Neural cell (in vitro differentiated cells): ENCODE results near the gene SLC41A2.
"Not testable (repeated sequence)": the region's sequence is repeated elsewhere in the genome, so short reads cannot be mapped to it uniquely, and the experiment has no call there.

ENCODE experiments used
- CTCF ChIP-seq: fragments of 450-650 bp; IDR thresholded peaks from 2 replicates; pipeline ENCODE4 v1.5.1; 2014; ENCODE audit warnings: antibody characterized with exemption, mild to moderate bottlenecking, moderate library complexity; ENCODE audit not compliant: poor library complexity, severe bottlenecking
- EZH2 ChIP-seq: fragments of 200-600, 300-800 bp; shearing (Covaris generic), sonication (generic); IDR thresholded peaks from 2 replicates; pipeline ENCODE4 v1.6.1; 2014; ENCODE audit warnings: antibody characterized with exemption, low read length, borderline replicate concordance, mild to moderate bottlenecking; ENCODE audit not compliant: insufficient read depth, poor library complexity, severe bottlenecking
- POLR2AphosphoS5 ChIP-seq: IDR thresholded peaks from 2 replicates; pipeline ENCODE4 v1.6.1; 2012
- RAD21 ChIP-seq: fragments of 450-650 bp; conservative IDR thresholded peaks from 2 replicates; pipeline ENCODE4 v1.6.1; 2014; ENCODE audit warnings: antibody characterized with exemption, mild to moderate bottlenecking, moderate library complexity
- TAF1 ChIP-seq: IDR thresholded peaks from 2 replicates; pipeline ENCODE4 v1.6.1; 2012; ENCODE audit warnings: low read depth

GRCh38 chr12:104977688-104978087 lies 19.6 kb upstream of the SLC41A2 start:
- not testable (repeated sequence) for TF ChIP-seq CTCF, TAF1, POLR2AphosphoS5, RAD21, EZH2
